Caco-2 (cell line): ENCODE results near the gene PPP4R1. TPM values are rescaled to one million over a fixed set of nuclear protein-coding genes. Genes with fewer than 3 reads are reported as not detected.

Experiments
- BruUV-seq: library from RNA; stranded (reverse); fragments of 400-500 nt; replicated peaks from 2 replicates; lab custom pipeline; 2021; lab: Mats Ljungman, UMichigan
- CTCF ChIA-PET: fragments of 300-600 bp; sonication (Branson Sonifier 250); formaldehyde crosslinking; loops from one replicate; lab custom pipeline; 2022; ENCODE audit warnings: antibody characterized with exemption; lab: Charles Lee
- POLR2A ChIA-PET: fragments of 300-600 bp; sonication (Branson Sonifier 250); formaldehyde crosslinking; loops from one replicate; lab custom pipeline; 2022; ENCODE audit warnings: antibody characterized with exemption; lab: Charles Lee
- DNase-seq, 2 experiments: peaks; one replicate each; pipeline versions ENCODE4 v3.0.0 to v3.0.0-alpha.2; 2020 to 2022
- H3K27me3 ChIP-seq: replicated peaks from 2 replicates; pipeline ENCODE4 v1.6.0; 2011; ENCODE audit warnings: low read length; ENCODE audit not compliant: control insufficient read depth, insufficient read depth
- H3K36me3 ChIP-seq: 2 replicates; pipeline ENCODE4 v1.5.1; 2011; ENCODE audit warnings: low read length; ENCODE audit not compliant: control insufficient read depth, insufficient read depth
- H3K4me1 ChIP-seq: fragments of 250-450 bp; sonication (Bioruptor Pico); 2 replicates; pipeline ENCODE4 v1.5.1; 2020; ENCODE audit warnings: mild to moderate bottlenecking
- H3K4me3 ChIP-seq: 2 replicates; pipeline ENCODE4 v1.5.1; 2011; ENCODE audit warnings: low read depth, mild to moderate bottlenecking, control low read depth, low read length
- H3K9me3 ChIP-seq: fragments of 250-450 bp; sonication (Bioruptor Pico); 2 replicates; pipeline ENCODE4 v1.5.1; 2020; ENCODE audit warnings: mild to moderate bottlenecking, moderate library complexity
- H3K27ac Mint-ChIP-seq: one replicate; pipeline ENCODE4 v1.8.0; 2022; ENCODE audit warnings: mixed read lengths; ENCODE audit not compliant: unreplicated experiment
- H3K27me3 Mint-ChIP-seq: one replicate; pipeline ENCODE4 v1.8.0; 2022; ENCODE audit warnings: mixed read lengths; ENCODE audit not compliant: insufficient read depth, unreplicated experiment
- H3K36me3 Mint-ChIP-seq: one replicate; pipeline ENCODE4 v1.8.0; 2022; ENCODE audit warnings: mild to moderate bottlenecking, mixed read lengths; ENCODE audit not compliant: insufficient read depth, unreplicated experiment
- H3K4me1 Mint-ChIP-seq: one replicate; pipeline ENCODE4 v1.8.0; 2022; ENCODE audit warnings: low read depth, mixed read lengths; ENCODE audit not compliant: unreplicated experiment
- H3K4me3 Mint-ChIP-seq: one replicate; pipeline ENCODE4 v1.8.0; 2022; ENCODE audit warnings: mild to moderate bottlenecking, moderate library complexity, mixed read lengths; ENCODE audit not compliant: unreplicated experiment
- H3K9me3 Mint-ChIP-seq: one replicate; pipeline ENCODE4 v1.8.0; 2022; ENCODE audit warnings: mixed read lengths; ENCODE audit not compliant: unreplicated experiment
- intact Hi-C: fragments of 100-400 bp; cut with micrococcal nuclease; formaldehyde crosslinking; loops from one replicate; pipeline ENCODE4 v1.10.0; 2022; ENCODE audit not compliant: unreplicated experiment
- total RNA-seq: library from RNA; stranded (reverse); gene quantifications from 2 replicates; pipeline ENCODE4 v1.2.3, GENCODE V29; 2022
- TF ChIP-seq, protein P1 (sequence below), 2 experiments: fragments of 200-600 bp in 1 of 2; IDR thresholded peaks; 1 replicate in 1 of 2; 2 replicates in 1 of 2; pipeline versions ENCODE4 v1.5.1 to v1.8.0; 2011 to 2022; ENCODE audit warnings: antibody characterized with exemption in 1 of 2, control low read depth in 1 of 2, inconsistent platforms in 1 of 2, low read depth in 1 of 2, low read length in 1 of 2, mild to moderate bottlenecking in 1 of 2, moderate library complexity in 1 of 2; ENCODE audit not compliant: insufficient read depth in 1 of 2, severe bottlenecking in 1 of 2, unreplicated experiment in 1 of 2

Gene PPP4R1
- total RNA-seq, 1 experiment from 2014 or later: 96.6 TPM

DNA sequence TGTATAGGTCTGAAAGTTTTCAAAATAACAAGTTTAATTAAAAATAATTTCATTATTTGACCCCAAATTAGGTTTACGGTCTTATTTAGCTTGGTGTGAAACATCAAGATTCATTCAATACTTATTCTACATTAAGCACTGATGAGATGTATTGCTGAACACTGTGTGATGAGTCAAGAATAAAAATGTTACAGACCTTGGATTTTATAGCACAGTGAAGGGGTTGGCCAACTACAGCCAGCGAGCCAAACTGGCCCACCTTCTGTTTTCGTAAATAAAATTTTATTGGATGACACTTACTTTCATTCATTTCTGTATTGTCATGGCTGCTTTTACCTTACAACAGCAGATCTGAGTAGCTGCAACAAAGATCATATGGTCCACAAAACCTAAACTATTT is 8.3 kb downstream of the PPP4R1 start:
- Mint-ChIP-seq H3K4me3 (no peak overlapping the region), H3K27ac (no peak overlapping the region), H3K4me1 (peaks cover 26% of the 10 kb centered on the region), H3K36me3 (peaks cover 8% of the 10 kb centered on the region), H3K9me3 (no peaks in the 10 kb centered on the region), H3K27me3 (no peaks in the 10 kb centered on the region)
- H3K36me3 ChIP-seq: no peaks in the 10 kb centered on the region
- peaks cover 8% of the 10 kb centered on the region; the same call in 1 of the 2 replicates for H3K9me3 ChIP-seq
- POLR2A ChIA-PET: interaction anchor here (0.6 kb wide), 1 partner anchor 67 kb away, joined by 3 read pairs; no protein-coding TSS in a partner anchor
- no peak overlapping the region for H3K4me3 ChIP-seq
- H3K4me1 ChIP-seq: peaks cover 30% of the 10 kb centered on the region
- CTCF ChIA-PET: interaction anchor here (0.5 kb wide), 1 partner anchor 84 kb away, joined by 3 read pairs; no protein-coding TSS in a partner anchor
- no peaks in the 10 kb centered on the region for H3K27me3 ChIP-seq
- no peak for DNase-seq
- BruUV-seq: no TSS peak
- TF ChIP-seq, protein P1, sequence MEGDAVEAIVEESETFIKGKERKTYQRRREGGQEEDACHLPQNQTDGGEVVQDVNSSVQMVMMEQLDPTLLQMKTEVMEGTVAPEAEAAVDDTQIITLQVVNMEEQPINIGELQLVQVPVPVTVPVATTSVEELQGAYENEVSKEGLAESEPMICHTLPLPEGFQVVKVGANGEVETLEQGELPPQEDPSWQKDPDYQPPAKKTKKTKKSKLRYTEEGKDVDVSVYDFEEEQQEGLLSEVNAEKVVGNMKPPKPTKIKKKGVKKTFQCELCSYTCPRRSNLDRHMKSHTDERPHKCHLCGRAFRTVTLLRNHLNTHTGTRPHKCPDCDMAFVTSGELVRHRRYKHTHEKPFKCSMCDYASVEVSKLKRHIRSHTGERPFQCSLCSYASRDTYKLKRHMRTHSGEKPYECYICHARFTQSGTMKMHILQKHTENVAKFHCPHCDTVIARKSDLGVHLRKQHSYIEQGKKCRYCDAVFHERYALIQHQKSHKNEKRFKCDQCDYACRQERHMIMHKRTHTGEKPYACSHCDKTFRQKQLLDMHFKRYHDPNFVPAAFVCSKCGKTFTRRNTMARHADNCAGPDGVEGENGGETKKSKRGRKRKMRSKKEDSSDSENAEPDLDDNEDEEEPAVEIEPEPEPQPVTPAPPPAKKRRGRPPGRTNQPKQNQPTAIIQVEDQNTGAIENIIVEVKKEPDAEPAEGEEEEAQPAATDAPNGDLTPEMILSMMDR (IDR thresholded peaks at IDR 0.05; ENCODE audit: insufficient read depth in 1 of 2, low read depth in 1 of 2, low read length in 1 of 2, severe bottlenecking in 1 of 2, unreplicated experiment in 1 of 2): no peak
- intact Hi-C loops: no loop called here

DNA sequence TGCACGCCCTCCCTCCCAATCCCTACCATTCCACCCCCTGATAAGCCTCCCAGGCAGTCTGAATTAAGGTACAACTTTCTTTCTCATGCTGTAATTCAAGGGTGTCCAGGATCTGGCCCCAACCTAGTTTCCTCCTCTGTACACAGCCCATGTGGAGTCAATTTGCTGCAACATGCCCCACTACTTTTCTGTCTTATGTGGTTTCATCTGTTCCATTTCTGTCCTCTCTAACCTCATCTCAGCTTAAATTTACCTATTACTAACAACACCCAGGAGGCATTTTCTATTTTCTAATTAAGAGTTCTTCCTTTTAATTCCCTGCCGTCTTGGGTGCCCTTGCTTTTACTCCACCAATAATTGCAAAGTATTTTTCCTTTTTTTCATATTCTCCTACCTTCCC is 10.0 kb downstream of the PPP4R1 start:
- H3K9me3 Mint-ChIP-seq: no peaks in the 10 kb centered on the region
- DNase-seq: no peak
- Histone ChIP-seq H3K4me1 (peaks cover 20% of the 10 kb centered on the region), H3K27me3 (no peaks in the 10 kb centered on the region), H3K36me3 (no peaks in the 10 kb centered on the region), H3K4me3 (no peak overlapping the region), H3K9me3 (peaks cover 17% of the 10 kb centered on the region; the same call in 1 of the 2 replicates)
- H3K4me1 Mint-ChIP-seq: peaks cover 21% of the 10 kb centered on the region
- peaks cover 10% of the 10 kb centered on the region for H3K36me3 Mint-ChIP-seq
- TF ChIP-seq, protein P1 (IDR thresholded peaks at IDR 0.05; ENCODE audit: insufficient read depth in 1 of 2, low read depth in 1 of 2, low read length in 1 of 2, severe bottlenecking in 1 of 2, unreplicated experiment in 1 of 2): no peak
- no peaks in the 10 kb centered on the region for H3K27me3 Mint-ChIP-seq
- intact Hi-C loops: no loop called here
- no TSS peak for BruUV-seq
- POLR2A ChIA-PET: no interaction called here
- H3K4me3 Mint-ChIP-seq: no peak overlapping the region
- H3K27ac Mint-ChIP-seq: no peak overlapping the region
- CTCF ChIA-PET: no interaction called here

DNA sequence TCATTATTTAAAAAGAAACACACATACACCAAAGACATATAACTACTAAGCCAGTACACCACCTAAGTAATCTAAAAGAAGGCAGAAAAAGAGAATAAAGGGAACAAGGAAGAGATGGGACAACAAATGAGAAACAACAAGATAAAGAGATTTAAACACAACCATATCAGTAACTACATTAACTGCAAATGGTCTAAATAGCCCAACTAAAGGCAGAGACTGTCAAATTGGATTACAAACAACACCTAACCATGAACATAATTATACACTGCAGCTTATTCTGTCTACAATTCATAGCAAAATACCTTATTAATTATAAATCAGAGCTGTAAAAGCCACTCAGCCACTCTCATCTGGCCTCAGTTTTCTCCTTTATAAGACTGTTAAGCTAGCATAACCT is 15.0 kb downstream of the PPP4R1 start:
- CTCF ChIA-PET: no interaction called here
- peaks cover 26% of the 10 kb centered on the region for H3K4me1 Mint-ChIP-seq
- Histone ChIP-seq H3K4me1 (peaks cover 25% of the 10 kb centered on the region), H3K27me3 (no peaks in the 10 kb centered on the region), H3K4me3 (no peak overlapping the region), H3K9me3 (peaks cover 17% of the 10 kb centered on the region; the same call in 1 of the 2 replicates), H3K36me3 (no peaks in the 10 kb centered on the region)
- BruUV-seq: no TSS peak
- TF ChIP-seq, protein P1 (IDR thresholded peaks at IDR 0.05; ENCODE audit: insufficient read depth in 1 of 2, low read depth in 1 of 2, low read length in 1 of 2, severe bottlenecking in 1 of 2, unreplicated experiment in 1 of 2): no peak
- H3K27me3 Mint-ChIP-seq: no peaks in the 10 kb centered on the region
- H3K4me3 Mint-ChIP-seq: no peak overlapping the region
- no peak for DNase-seq
- POLR2A ChIA-PET: interaction anchor here (0.6 kb wide), 2 partner anchors 24 to 74 kb away, joined by 6 to 8 read pairs; no protein-coding TSS in a partner anchor
- no peak overlapping the region for H3K27ac Mint-ChIP-seq
- H3K9me3 Mint-ChIP-seq: peaks cover 9% of the 10 kb centered on the region
- H3K36me3 Mint-ChIP-seq: peaks cover 10% of the 10 kb centered on the region
- intact Hi-C loops: loop anchor here (5.0 kb wide), 1 partner anchor 123 kb away; no protein-coding TSS in a partner anchor
